Measurements from ENCODE around the gene AKAP6. TPM values are rescaled to one million over a fixed set of nuclear protein-coding genes. Genes with fewer than 3 reads are reported as not detected.
A peak's percentile ranks its signal among the peaks of the same experiment; 100 is the strongest.

The AKAP6 gene
- total RNA-seq, 1 donor, result 1.6 TPM

GRCh38 chr14:32639208-32639607 lies 310.1 kb downstream of the AKAP6 start:
- DNase-seq (ENCODE audit: low read depth in 2 of 3, low spot score in 2 of 3), result no peak

GRCh38 chr14:32645551-32645950 lies 316.5 kb downstream of the AKAP6 start:
- DNase-seq (ENCODE audit: low read depth in 2 of 3, low spot score in 2 of 3), result no peak

- DNase-seq (ENCODE audit: low read depth in 2 of 3, low spot score in 2 of 3), result no peak
Observed at GRCh38 chr14:32648434-32648833, 319.3 kb downstream of the AKAP6 start.

DNA sequence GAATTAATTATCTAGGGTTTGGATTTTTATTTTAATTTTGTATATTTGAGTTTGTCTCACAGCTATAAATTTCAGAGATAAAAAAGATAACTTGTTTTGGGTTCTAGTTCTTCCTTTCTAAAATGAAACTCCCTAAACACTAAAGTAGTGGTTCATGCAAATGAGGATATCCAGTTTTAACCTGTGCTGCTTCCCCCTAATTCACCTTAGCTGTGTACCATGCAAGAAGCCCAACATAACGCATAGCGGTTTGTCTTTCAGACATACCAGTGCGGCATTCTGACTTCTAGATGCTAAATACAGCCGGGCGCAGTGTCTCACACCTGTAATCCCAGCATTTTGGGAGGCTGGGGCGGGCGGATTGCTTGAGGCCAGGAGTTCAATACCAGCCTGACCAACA lies 320.9 kb downstream of the AKAP6 start:
- no peak for DNase-seq (ENCODE audit: low read depth in 2 of 3, low spot score in 2 of 3)

GRCh38 chr14:32650665-32651064 lies 321.6 kb downstream of the AKAP6 start:
- DNase-seq (ENCODE audit: low read depth in 2 of 3, low spot score in 2 of 3), result no peak

DNA sequence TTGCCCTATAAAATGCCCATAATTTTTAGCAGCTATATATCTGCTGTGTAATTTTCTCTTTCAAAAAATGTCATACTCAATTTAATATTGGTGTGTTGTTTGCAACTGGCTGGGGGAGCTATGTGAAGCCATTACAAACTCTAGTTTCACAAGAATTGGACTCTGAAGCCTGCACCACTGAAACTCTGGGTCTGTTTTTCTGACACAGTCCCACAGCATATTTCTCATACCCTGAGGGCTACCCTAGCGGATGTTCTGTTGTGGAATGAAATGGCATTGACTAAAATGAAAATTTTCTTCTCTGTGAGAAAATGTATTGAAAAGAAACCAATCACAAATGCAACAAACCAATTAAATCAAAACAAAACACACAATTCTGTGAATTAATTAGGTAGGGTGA lies 325.0 kb downstream of the AKAP6 start:
- DNase-seq (ENCODE audit: low read depth in 2 of 3, low spot score in 2 of 3), result no peak

DNA sequence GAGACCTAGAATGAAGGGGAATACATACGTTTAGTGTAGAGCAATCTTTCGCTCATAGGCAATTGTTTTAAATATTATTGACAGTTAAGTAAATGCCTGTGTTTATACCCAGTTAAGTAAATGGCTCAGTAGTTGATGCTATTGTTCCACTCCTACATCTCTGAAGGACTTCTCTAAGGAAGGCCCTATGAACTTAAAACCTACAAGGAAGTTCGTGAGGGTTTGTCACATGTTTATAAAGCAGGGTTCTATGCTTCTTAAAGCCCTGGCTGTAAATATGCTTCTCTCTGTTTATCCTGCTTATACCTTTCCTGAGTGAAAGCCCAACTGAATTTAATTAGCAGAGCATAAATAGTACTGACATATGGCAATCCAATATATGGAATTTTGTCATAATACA lies 327.5 kb downstream of the AKAP6 start:
- no peak for DNase-seq (ENCODE audit: low read depth in 2 of 3, low spot score in 2 of 3)

GRCh38 chr14:32657081-32657480 lies 328.0 kb downstream of the AKAP6 start:
- peak in 2 of 3 donors; percentile 59 to 87 for DNase-seq (ENCODE audit: low read depth in 2 of 3, low spot score in 2 of 3)

DNA sequence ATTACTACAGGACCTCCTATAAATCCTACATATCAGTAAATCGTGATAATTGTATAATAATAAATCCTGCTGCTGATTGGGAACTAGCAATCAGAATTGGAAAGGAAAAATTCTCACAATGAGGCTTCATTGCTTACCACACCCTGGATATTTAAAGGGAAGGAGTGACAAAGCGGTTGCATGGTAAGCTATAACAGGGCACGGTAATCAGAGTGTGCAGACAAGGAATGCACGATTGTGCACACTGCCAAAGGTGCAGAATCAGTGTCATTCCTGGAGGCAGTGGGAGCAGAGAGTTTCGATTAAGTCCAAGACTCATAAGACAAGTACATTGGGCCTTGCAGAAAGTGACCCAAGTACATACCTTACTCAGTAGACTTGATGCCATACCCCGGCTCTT lies 332.1 kb downstream of the AKAP6 start:
- no peak for DNase-seq (ENCODE audit: low read depth in 2 of 3, low spot score in 2 of 3)

- DNase-seq (ENCODE audit: low read depth in 2 of 3, low spot score in 2 of 3), result no peak
Observed at GRCh38 chr14:32662211-32662610, 333.1 kb downstream of the AKAP6 start.

GRCh38 chr14:32666308-32666707 lies 337.2 kb downstream of the AKAP6 start:
- no peak for DNase-seq (ENCODE audit: low read depth in 2 of 3, low spot score in 2 of 3)

DNA sequence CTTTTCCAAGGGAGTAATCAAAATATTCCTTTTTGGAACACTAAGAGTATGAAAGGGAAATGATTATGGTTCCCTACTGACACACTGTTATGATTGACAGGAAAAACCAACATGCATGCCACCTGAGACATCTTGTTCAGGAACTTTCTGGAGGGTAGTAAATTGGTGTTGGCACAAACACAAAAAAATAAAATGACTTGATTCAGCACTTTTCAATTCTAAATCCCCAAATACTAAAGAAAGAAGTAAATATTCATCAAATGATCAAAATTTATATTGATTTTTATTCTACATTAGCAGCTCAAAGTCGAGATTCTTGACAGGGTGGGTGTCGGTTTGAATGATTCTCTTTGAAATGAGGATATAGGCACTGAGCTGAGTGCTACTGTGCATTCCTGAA lies 338.2 kb downstream of the AKAP6 start:
- DNase-seq (ENCODE audit: low read depth in 2 of 3, low spot score in 2 of 3), result no peak

- no peak for DNase-seq (ENCODE audit: low read depth in 2 of 3, low spot score in 2 of 3)
Observed at GRCh38 chr14:32667791-32668190, 338.7 kb downstream of the AKAP6 start.

- no peak for DNase-seq (ENCODE audit: low read depth in 2 of 3, low spot score in 2 of 3)
Observed at GRCh38 chr14:32669391-32669790, 340.3 kb downstream of the AKAP6 start.

- DNase-seq (ENCODE audit: low read depth in 2 of 3, low spot score in 2 of 3), result no peak
Observed at GRCh38 chr14:32675433-32675832, 346.3 kb downstream of the AKAP6 start.

GRCh38 chr14:32677129-32677780 lies 348.2 kb downstream of the AKAP6 start:
- DNase-seq (ENCODE audit: low read depth in 2 of 3, low spot score in 2 of 3), result no peak

DNA sequence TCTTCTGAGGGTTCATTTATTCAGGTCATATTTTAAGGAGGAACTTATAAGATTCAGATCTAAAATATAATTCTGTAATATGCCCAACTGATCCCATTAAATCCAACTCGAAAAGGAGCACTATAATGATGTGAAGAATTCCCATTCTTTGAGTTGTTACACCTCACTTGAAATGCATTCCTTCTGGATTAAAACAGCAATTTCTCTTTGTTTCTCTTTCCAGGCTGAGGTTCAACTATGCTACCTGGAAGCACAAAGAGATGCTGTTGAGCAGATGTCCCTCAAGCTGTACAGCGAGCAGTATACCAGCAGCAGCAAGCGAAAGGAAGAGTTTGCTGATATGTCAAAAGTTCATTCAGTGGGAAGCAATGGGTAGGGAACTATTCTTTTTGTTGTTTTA lies 349.0 kb downstream of the AKAP6 start:
- no peak for DNase-seq (ENCODE audit: low read depth in 2 of 3, low spot score in 2 of 3)

GRCh38 chr14:32679927-32680612 lies 351.0 kb downstream of the AKAP6 start:
- DNase-seq (ENCODE audit: low read depth in 2 of 3, low spot score in 2 of 3), result no peak

- no peak for DNase-seq (ENCODE audit: low read depth in 2 of 3, low spot score in 2 of 3)
Observed at GRCh38 chr14:32681598-32681997, 352.5 kb downstream of the AKAP6 start.

DNA sequence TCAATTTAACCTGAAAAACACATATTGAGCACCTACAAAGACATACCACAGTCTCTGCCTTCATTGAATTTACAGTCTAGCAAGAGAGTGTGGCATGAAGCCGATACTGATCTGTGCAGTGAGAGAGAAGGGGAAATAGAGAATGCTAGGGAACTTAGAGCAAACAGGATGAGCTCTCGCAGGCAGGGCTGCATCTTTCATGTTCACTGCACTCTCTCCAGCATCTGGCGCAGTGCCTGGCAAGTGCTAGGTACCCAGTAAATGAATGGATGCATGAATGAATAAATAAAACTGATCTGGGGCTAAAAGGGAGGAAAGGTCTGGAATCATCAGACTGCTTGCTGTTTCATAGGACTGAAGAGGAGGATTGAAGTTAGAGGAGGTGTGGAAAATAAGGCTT lies 353.1 kb downstream of the AKAP6 start:
- no peak for DNase-seq (ENCODE audit: low read depth in 2 of 3, low spot score in 2 of 3)

- no peak for DNase-seq (ENCODE audit: low read depth in 2 of 3, low spot score in 2 of 3)
Observed at GRCh38 chr14:32683679-32684078, 354.6 kb downstream of the AKAP6 start.

- DNase-seq (ENCODE audit: low read depth in 2 of 3, low spot score in 2 of 3), result no peak
Observed at GRCh38 chr14:32688941-32689340, 359.8 kb downstream of the AKAP6 start.

GRCh38 chr14:32692441-32692840 lies 363.3 kb downstream of the AKAP6 start:
- no peak for DNase-seq (ENCODE audit: low read depth in 2 of 3, low spot score in 2 of 3)

Measured in hematopoietic multipotent progenitor cell (in vitro differentiated cells).